GM10266 (cell line): ENCODE measurements around the gene SH3BP2.

ENCODE experiments used
- DNase-seq: peaks from one replicate; pipeline ENCODE4 v3.0.0; 2012; ENCODE audit errors: extremely low spot score
- CTCF ChIP-seq: IDR thresholded peaks from 2 replicates; pipeline ENCODE4 v1.5.1; 2012; ENCODE audit warnings: mild to moderate bottlenecking, low read depth; ENCODE audit not compliant: control insufficient read depth, insufficient read depth; ENCODE audit errors: missing control alignments

The SH3BP2 gene

GRCh38 chr4:2820216-2820982 is 27.5 kb downstream of the SH3BP2 start:
- TF ChIP-seq CTCF = no peak
- no peak for DNase-seq

- no peak for TF ChIP-seq CTCF
- no peak for DNase-seq
These were observed 29.8 kb downstream of the SH3BP2 start for GRCh38 chr4:2822461-2823300.

- TF ChIP-seq CTCF = no peak
- DNase-seq = no peak
These were observed 30.4 kb downstream of the SH3BP2 start for GRCh38 chr4:2823301-2823670.

- no peak for TF ChIP-seq CTCF
- DNase-seq = no peak
These were observed 30.9 kb downstream of the SH3BP2 start for GRCh38 chr4:2823671-2824328.

GRCh38 chr4:2824329-2824835 is 31.5 kb downstream of the SH3BP2 start:
- TF ChIP-seq CTCF = no peak

GRCh38 chr4:2824836-2825381 is 32.0 kb downstream of the SH3BP2 start:
- no peak for DNase-seq
- TF ChIP-seq CTCF = no peak

More at GRCh38 chr4:2824329-2824835, 31.5 kb downstream of the SH3BP2 start:
- no peak for DNase-seq

GRCh38 chr4:2825740-2826139 is 32.9 kb downstream of the SH3BP2 start:
- TF ChIP-seq CTCF = no peak
- DNase-seq = no peak
